OCI-LY3 (cell line): Measurements from ENCODE around the gene RPS19BP1.

Experiments
- H2AFZ ChIP-seq: fragments of 200-600, 300-600 bp; shearing (Covaris generic); 2 replicates; pipeline ENCODE4 v1.6.0; 2014; ENCODE audit warnings: antibody characterized with exemption, low read depth, low read length
- H3K27ac ChIP-seq: fragments of 200-600, 300-600 bp; sonication (generic); 2 replicates; pipeline ENCODE4 v1.5.1; 2014; ENCODE audit warnings: mild to moderate bottlenecking, low read length, moderate library complexity, mixed read lengths
- H3K27me3 ChIP-seq: fragments of 200-600, 300-600 bp; sonication (generic); 2 replicates; pipeline ENCODE4 v1.6.1; 2014; ENCODE audit warnings: low read depth, low read length, mixed read lengths
- H3K36me3 ChIP-seq: fragments of 200-600, 300-600 bp; sonication (generic); replicated peaks from 2 replicates; pipeline ENCODE3; 2014; ENCODE audit warnings: low read depth, low read length, mixed read lengths
- H3K4me1 ChIP-seq: fragments of 300-600, 200-600 bp; sonication (generic); 2 replicates; pipeline ENCODE4 v1.6.1; 2014; ENCODE audit warnings: low read length, mixed read lengths
- H3K4me2 ChIP-seq: fragments of 200-600, 300-600 bp; sonication (generic); 2 replicates; pipeline ENCODE4 v1.6.1; 2014; ENCODE audit warnings: low read length, mixed read lengths
- H3K4me3 ChIP-seq: fragments of 300-600, 200-600 bp; sonication (generic); 2 replicates; pipeline ENCODE4 v1.5.1; 2014; ENCODE audit warnings: antibody characterized with exemption, mild to moderate bottlenecking, low read length, moderate library complexity
- H3K79me2 ChIP-seq: fragments of 300-600, 200-600 bp; shearing (Covaris generic); 2 replicates; pipeline ENCODE4 v1.6.1; 2014; ENCODE audit warnings: mild to moderate bottlenecking, low read length, mixed read lengths
- H3K9ac ChIP-seq: fragments of 300-600, 200-600 bp; shearing (Covaris generic); 2 replicates; pipeline ENCODE4 v1.6.0; 2014; ENCODE audit warnings: mild to moderate bottlenecking, low read length, moderate library complexity
- H3K9me3 ChIP-seq: fragments of 200-600, 300-600 bp; shearing (Covaris generic); 2 replicates; pipeline ENCODE4 v1.6.1; 2014; ENCODE audit warnings: low read length, mixed read lengths; ENCODE audit not compliant: insufficient read depth
- H4K20me1 ChIP-seq: fragments of 200-600, 300-600 bp; sonication (generic); 2 replicates; pipeline ENCODE4 v1.6.1; 2016; ENCODE audit warnings: low read length, mixed read lengths; ENCODE audit not compliant: insufficient read depth
- CTCF ChIP-seq: fragments of 200-600, 300-600 bp; sonication (generic); IDR thresholded peaks from 2 replicates; pipeline ENCODE4 v1.5.1; 2014; ENCODE audit warnings: antibody characterized with exemption, low read length, low read depth
- EZH2phosphoT487 ChIP-seq: fragments of 200-600 bp; shearing (Covaris generic); IDR thresholded peaks from 2 replicates; pipeline ENCODE4 v1.6.1; 2018; ENCODE audit warnings: antibody characterized with exemption, mixed run types, low read depth

Gene RPS19BP1

GRCh38 chr22:39488563-39489083 is 43.9 kb downstream of the RPS19BP1 start:
- H3K4me1 ChIP-seq: peaks cover 12% of the 10 kb centered on the region
- no peak overlapping the region for H3K27ac ChIP-seq
- no peak overlapping the region for H3K4me2 ChIP-seq
- no peak overlapping the region for H3K9ac ChIP-seq
- H3K36me3 ChIP-seq: peaks cover 48% of the 10 kb centered on the region
- TF ChIP-seq EZH2phosphoT487: no peak
- TF ChIP-seq CTCF: no peak
- H2AFZ ChIP-seq: no peak overlapping the region
- peaks cover 56% of the 10 kb centered on the region for H3K79me2 ChIP-seq
- peaks cover 82% of the 10 kb centered on the region for H4K20me1 ChIP-seq
- H3K27me3 ChIP-seq: no peaks in the 10 kb centered on the region
- H3K4me3 ChIP-seq: no peak overlapping the region
- H3K9me3 ChIP-seq: no peaks in the 10 kb centered on the region

GRCh38 chr22:39487826-39488520 is 44.6 kb downstream of the RPS19BP1 start:
- Histone ChIP-seq H4K20me1 (peaks cover 84% of the 10 kb centered on the region), H3K27me3 (no peaks in the 10 kb centered on the region), H2AFZ (no peak overlapping the region), H3K79me2 (peaks cover 61% of the 10 kb centered on the region), H3K4me2 (no peak overlapping the region), H3K36me3 (peaks cover 51% of the 10 kb centered on the region), H3K4me3 (no peak overlapping the region), H3K9ac (no peak overlapping the region), H3K9me3 (no peaks in the 10 kb centered on the region), H3K27ac (no peak overlapping the region), H3K4me1 (peaks cover 12% of the 10 kb centered on the region)
- no peak for TF ChIP-seq EZH2phosphoT487
- TF ChIP-seq CTCF: no peak

- Histone ChIP-seq H3K79me2 (peaks cover 69% of the 10 kb centered on the region), H3K36me3 (peaks cover 59% of the 10 kb centered on the region), H3K27ac (no peak overlapping the region), H3K27me3 (no peaks in the 10 kb centered on the region), H3K9me3 (no peaks in the 10 kb centered on the region), H2AFZ (no peak overlapping the region), H3K4me1 (peaks cover 12% of the 10 kb centered on the region), H3K4me3 (no peak overlapping the region), H4K20me1 (peaks cover 87% of the 10 kb centered on the region), H3K9ac (no peak overlapping the region), H3K4me2 (no peak overlapping the region)
- TF ChIP-seq EZH2phosphoT487: no peak
- no peak for TF ChIP-seq CTCF
These were observed 45.4 kb downstream of the RPS19BP1 start for GRCh38 chr22:39486951-39487825.

GRCh38 chr22:39482768-39483167 is 49.8 kb downstream of the RPS19BP1 start:
- Histone ChIP-seq H3K4me1 (no peaks in the 10 kb centered on the region), H3K36me3 (peaks cover 69% of the 10 kb centered on the region), H2AFZ (no peak overlapping the region), H3K9ac (no peak overlapping the region), H3K27ac (no peak overlapping the region), H3K4me2 (no peak overlapping the region), H3K27me3 (no peaks in the 10 kb centered on the region), H3K4me3 (no peak overlapping the region), H3K9me3 (no peaks in the 10 kb centered on the region), H3K79me2 (peaks cover 83% of the 10 kb centered on the region), H4K20me1 (peaks cover 89% of the 10 kb centered on the region)
- TF ChIP-seq CTCF: no peak
- TF ChIP-seq EZH2phosphoT487: no peak
